Retina (tissue), 1 donor: ENCODE data around the gene ZC3H18.

Experiments used
- DNase-seq: peaks from one replicate; pipeline ENCODE4 v3.0.0-alpha.2; 2016

The ZC3H18 gene

DNA sequence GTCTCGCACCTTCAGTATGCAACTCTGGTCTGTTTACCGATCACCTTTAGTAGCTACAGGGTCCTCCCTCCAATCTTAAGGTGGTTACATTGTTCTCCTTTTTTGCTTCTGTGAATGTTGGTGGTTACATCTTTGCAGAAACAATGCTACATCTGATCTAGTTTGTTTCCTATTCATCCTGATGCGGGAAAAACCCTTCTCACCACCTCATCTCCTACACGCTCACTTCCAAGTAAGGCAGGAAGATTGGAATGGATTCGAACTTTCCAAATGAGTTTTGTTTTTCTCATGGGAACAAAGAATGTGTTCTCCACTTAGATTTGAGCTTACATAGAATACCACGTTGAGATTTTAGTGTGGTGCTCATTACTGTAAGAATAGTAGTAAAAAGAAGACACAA lies 14.5 kb downstream of the ZC3H18 start:
- no peak for DNase-seq

DNA sequence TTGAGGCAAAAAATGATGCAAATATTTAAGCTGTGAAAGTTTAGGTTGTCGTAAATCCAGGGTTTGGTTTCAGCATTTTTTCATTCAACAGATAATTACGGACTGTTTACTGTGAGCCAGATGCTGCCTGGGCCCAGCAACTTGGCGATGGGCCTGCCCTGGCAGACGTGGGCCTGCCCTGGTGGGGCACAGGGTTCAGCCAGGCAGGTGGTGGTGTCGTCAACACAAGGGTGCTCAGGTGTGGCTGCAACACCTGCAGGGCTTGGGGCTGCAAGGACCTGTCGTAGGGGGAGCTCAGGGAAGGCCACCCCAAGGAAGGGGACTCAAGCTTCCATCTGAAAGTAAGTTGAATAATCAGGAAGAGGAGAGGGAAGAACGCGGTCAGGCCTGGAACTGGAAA lies 15.1 kb downstream of the ZC3H18 start:
- DNase-seq: no peak

DNA sequence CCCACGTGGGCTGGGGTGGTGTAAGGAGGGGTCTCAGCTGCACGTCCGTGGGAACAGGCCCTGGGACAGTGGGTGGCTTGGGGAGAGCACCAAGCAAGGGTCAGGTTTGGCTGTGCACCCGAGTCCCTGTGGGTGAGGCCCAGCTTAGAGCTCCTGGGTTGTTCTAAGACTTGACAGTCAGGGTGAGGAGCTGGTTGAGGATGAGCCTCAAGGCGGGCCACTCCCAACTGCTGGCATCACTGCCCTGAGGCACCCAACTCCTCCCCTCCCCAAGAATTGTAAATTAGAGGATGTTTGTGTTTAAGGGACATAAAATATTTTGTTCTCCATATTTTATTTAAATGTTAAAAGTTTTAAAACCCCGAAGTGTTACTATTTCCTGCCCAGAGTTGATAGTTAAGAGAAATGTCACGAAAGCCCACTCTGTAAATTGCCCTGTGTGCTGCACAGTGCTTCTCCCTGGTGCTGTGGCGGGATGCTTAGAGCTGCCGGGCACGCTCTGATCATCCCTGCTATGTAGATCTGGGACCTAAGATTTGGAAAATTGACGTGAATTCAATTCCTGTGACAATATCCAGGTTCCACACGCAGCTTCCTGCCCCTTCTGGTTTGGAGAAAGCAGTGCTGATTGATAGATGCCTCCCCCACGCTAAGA lies 15.9 kb downstream of the ZC3H18 start:
- DNase-seq: no peak

DNA sequence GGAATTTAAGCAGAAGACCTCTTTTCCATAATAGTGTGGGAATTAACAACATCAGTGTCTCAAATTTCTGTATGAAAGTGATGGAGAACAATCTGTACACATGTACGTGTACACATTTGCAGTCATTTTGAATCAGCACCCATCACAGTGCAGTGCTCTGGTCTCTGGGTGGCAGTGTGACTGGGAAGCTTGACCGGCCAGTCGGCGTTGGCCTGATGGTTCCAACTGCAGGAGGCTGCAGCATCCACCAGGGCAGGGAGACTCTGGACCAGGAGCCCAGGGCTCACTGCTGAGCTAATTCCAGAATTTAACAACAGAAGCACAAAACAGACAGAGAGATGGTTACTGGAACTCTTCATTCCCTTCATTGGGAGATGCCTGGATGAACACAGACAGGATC lies 17.9 kb downstream of the ZC3H18 start:
- no peak for DNase-seq

DNA sequence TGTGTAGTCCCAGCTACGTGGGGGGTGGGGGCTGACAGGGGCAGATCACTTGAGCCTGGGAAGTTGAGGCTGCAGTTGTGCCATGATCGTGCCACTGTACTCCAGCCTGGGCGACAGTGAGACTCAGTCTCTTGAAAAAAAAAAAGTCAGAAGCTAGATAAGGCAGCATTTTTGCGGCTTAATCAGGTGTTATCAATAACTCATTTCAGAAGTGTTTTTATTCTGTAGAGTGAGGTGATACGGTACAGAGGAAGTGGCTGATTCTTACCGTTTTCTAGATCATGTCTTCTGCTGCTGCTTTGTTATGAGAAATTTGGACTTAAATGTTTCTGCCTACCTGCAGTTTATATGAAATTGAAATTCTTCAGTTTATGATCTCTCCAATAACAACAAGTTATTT lies 18.6 kb downstream of the ZC3H18 start:
- DNase-seq: no peak

DNA sequence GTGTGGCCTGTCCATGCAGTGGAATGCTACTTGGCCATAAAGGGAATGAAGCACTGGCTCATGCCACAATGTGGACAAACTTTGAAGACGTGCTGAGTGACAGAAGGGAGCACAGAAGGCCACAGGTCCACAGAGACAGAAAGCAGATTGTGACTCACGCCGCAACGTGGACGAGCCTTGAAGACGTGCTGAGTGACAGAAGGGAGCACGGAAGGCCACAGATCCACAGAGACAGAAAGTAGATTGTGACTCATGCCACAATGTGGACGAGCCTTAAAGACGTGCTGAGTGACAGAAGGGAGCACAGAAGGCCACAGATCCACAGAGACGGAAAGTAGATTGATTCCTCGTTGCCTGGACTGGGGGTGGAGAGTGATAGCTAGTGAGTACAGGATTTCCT lies 19.2 kb downstream of the ZC3H18 start:
- DNase-seq: no peak

DNA sequence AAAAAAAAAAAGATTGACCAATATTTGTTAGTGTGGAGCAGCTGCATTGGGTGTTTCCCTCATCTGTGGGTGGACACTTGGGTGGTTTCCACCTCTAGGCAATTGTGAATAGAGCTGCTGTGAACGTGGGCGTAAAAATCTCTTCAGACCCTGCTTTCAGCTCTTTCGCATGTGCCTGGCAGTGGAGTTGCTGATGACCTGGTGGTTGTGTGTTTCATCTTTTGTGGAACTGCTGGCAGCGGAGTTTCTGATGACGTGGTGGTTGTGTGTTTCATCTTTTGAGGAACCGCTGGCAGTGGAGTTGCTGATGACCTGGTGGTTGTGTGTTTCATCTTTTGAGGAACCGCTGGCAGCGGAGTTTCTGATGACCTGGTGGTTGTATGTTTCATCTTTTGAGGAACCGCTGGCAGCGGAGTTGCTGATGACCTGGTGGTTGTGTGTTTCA lies 21.4 kb downstream of the ZC3H18 start:
- no peak for DNase-seq

DNA sequence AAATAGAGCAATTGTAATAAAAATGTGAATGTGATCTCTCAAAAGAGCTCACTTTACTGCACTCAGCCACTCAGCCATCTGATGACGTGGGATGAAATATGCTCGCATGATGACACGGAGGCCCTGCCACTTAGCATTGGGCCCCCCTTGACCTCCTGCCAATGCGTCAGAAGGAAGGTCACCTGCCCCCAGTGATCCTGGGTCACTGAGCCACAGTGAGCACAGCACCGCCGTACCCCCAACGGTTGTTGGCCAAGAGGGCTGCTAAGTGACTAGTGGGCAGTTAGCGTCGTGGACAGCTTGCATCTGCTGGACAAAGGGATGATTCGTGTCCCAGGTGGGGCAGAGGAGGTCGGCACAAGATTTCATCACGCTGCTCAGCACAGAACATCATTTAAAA lies 22.9 kb downstream of the ZC3H18 start:
- no peak for DNase-seq

DNA sequence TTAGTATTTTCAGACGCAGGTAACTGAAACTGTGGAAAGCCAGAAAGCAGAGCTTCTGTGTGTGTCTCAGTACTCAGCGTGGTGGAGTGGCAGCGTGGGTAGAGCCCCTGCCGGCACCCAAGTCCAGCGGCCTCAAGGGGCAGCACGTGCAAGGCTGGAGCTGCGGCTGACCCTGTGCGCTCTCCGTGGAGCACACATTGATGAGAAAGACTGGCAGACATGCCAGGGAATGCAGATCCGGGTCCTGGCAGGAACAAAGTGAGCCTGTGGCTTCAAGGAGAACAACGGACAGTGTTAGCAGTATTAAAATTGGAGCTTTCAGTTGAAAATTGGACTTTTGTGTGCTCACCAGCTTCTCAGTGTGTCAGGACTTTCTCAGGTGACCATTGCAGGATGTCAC lies 23.3 kb downstream of the ZC3H18 start:
- no peak for DNase-seq

DNA sequence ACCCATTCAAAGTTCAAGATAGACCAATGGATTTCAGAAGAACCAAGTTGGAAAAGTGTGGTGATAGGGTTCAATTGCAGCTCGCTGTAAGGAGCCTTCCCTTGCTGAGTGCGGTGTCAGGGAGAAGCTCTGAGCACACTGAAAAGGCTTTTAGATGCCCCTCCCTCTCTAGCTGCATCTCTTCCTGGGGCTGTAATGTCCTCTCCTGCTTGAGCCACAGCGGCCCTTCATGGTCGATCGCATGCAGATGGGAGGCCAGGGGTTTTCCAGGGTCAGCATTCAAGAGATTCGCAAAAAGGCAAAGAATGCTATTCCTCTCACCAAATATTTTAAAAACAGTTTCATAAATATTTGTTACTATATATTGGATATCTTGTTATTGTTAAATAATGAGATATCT lies 23.7 kb downstream of the ZC3H18 start:
- no peak for DNase-seq

DNA sequence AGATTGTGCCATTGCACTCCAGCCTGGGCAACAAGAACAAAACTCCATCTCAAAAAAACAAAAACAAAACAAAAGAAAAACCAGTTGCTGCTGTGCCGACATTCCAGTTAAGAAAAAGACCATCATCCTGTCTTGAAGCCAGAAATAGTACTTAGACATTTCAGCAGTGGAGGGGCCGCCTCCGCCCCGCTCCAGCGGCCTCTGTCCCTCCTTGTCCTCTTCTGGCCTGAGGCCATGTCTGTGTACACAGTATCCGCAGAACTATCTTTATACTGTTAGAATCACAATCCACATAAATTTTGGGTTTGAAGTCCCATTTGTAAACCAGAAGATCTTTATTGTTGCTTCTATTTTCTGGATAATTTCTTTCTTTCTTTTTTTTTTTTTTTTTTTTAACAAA lies 24.9 kb downstream of the ZC3H18 start:
- no peak for DNase-seq

DNA sequence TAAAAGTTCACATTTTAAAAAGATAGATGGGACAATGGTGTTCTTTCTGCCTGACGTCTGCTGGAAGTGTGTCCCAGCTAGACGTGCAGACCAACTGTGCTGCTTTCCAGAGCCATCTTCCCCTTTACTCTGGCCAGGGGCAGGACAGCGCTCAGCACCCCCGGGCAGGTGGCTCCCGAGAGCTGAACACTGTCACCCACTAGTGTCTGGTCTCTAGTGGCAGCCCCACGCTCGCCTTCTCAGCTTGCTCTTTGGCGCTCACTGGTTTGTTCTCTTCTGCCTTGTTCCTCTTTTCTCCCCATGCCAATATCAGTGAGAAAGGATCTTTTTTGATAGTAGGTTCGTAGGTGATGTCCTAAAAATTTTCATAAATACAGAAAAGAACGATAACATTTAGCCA lies 25.7 kb downstream of the ZC3H18 start:
- DNase-seq: no peak

DNA sequence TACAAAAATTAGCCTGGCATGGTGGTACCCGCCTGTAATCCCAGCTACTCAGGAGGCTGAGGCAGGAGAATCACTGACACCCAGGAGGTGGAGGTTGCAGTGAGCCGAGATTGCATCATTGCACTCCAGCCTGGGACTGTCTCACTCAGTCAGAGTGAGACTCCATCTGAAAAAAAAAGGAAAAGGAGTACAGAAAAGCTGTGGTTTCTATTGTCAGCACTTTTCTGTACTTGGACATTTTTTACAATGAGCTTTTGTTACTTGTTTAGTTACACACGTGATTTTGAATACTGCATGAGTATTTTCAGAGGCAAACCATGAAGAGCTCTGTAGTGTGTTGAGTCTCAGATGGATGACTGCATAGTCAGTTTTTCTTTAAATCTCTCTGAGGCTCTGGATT lies 26.3 kb downstream of the ZC3H18 start:
- DNase-seq: no peak

DNA sequence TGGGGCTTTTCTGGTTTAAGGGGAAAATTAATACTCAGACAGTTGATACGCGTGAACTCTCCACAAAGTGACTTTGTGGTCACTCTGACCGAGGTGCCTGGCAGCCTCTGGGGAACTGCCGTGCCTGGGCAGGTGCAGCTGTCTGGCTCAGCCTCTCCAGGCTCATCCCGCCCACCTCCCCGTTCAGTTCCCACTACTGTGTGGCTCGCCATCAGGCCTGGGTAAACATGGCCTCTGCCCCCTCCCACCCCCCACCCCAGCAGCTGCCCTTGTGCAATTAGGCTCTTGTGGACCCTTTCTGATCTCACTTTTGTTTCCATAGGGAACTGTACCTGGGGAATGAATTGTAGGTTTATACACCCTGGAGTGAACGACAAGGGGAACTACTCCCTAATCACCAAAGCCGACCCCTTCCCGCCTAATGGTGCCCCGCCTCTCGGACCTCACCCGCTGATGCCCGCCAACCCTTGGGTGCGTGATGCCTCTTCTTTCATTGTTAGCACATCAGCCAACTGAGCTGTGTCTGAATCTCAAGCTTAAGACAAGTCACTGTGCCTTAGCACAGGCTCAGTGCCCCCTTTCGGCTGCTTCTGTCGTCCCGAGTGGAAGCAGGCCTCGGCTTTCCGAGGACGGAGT lies 27.8 kb downstream of the ZC3H18 start:
- no peak for DNase-seq

DNA sequence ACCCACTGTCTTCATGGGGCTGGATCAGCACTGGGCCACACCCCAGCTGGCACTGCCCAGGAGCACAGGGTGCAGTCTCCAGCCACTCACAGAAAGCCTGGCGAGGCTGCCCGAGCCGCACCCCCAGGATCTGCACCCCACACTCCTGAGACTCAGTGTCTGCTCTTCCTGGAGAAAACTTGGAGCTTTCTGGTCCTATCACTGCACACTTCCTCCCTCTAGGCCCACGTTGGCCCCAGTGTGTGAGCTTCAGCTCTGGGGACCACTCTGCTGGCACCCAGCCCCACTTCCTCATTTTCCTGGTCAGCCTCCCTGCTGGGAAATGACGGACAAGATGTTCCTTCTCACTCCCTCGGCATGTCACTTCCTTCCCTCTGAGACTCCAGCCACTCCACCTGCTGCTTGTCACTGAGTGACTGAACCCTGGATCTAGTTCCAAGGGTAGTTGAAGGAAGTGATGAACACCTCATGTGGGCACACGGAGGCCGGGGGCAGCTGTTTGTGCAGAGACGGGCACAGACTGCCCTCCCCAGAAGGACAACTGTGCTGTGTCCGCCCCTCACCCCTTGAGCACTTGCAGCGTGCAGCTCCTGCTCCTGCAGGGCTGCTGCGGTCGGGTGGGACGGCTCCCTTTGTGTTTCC lies 29.0 kb downstream of the ZC3H18 start:
- DNase-seq: no peak

DNA sequence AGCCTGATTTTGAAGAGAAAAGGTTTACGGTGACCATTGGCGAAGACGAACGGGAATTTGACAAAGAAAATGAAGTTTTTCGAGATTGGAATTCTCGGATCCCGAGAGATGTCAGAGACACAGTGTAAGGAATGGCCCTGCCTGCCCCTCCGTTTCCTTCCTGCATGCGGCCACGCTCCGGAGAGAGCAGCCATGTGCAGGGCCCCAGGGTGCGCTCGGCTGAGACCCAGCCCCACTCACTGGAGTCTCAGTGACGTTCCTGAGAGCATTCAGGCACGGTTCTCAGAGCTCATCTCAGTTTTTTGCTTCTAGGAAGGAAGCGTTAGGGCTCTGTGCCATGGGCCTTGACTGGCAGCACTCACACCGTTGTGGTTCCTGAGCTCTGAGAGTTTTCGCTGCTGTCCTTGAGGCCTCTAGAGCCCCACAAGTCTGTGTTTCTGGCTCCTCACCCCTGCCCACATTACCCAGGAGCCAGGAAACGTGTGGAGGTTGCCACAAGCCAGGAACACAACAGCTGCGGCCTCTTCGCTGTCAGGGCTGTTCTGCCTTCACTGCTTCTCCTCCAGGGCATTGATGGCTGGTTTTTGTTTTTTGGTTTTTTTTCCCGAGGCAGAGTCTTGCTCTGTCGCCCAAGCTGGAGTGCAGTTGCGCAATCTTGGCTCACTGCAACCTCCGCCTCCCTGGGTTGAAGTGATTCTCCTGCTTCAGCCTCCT lies 29.8 kb downstream of the ZC3H18 start:
- DNase-seq: no peak

DNA sequence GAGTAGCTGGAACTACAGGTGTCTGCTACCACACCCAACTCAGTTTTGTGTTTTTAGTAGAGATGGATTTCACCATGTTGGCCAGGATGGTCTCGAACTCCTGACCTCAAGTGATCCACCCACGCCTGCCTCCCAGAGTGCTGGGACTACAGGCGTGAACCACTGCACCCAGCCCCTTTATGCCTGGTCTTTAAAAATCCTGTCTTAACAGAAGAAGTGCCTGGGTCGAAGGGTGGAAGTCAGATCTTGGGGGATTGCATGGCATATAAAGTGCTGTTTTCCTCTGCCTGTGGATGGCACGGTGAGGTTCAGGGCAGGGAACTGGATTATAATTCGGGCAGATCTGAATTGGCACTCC lies 30.3 kb downstream of the ZC3H18 start:
- no peak for DNase-seq

DNA sequence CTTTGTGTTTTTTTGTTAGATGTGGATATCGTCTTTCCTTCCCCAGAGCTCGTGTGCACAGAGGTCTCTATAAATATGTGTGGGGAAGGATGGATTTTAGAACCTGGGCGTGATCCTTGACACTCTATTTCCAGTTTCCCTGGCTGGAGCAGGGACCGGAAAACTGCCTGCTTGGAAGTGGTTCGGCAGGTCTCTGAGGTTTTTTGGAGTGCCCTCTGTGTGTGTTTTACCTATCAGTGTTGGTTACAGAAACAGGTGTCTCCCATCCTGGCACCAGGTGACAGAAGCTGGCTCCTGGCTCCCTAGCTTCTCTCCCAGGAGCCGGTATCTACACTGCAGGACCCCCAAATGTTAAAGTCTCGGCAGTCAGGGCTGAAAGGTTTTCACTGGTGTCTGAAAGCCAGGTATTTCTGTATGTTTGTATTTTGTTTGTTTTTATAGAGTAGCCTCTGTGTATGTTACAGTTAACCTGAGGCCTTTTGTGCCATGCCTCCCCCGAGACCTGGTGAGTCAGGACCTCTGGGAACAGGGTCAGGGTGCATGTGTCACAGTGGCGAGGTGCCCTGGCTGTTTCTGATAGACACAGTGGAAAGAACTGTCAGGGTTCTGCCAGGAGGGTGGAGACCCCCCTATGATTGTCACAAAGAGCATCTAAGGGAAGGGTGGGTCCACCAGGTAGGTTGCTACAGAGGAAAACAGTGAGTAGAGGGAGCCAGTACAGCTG lies 31.3 kb downstream of the ZC3H18 start:
- DNase-seq: no peak

DNA sequence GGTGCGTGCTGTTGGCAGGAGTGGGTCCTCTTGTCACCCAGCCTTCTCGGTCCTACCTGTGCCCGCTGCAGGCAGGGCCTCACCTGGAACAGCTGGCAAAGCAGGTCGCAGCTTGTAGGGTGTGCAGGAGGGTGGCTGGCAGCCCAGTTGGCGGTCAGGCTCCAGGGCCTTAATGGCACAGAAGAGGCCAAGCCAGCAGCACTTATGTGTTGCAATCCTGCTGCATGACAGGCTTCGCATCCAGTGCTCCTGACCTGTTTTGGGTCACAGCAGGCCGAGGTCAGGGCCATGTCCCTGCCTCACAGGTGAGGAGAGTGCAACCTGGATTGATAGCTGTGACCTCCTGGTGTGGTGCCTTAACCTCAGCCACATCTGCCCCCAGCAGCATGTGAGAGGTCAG lies 31.9 kb downstream of the ZC3H18 start:
- no peak for DNase-seq

DNA sequence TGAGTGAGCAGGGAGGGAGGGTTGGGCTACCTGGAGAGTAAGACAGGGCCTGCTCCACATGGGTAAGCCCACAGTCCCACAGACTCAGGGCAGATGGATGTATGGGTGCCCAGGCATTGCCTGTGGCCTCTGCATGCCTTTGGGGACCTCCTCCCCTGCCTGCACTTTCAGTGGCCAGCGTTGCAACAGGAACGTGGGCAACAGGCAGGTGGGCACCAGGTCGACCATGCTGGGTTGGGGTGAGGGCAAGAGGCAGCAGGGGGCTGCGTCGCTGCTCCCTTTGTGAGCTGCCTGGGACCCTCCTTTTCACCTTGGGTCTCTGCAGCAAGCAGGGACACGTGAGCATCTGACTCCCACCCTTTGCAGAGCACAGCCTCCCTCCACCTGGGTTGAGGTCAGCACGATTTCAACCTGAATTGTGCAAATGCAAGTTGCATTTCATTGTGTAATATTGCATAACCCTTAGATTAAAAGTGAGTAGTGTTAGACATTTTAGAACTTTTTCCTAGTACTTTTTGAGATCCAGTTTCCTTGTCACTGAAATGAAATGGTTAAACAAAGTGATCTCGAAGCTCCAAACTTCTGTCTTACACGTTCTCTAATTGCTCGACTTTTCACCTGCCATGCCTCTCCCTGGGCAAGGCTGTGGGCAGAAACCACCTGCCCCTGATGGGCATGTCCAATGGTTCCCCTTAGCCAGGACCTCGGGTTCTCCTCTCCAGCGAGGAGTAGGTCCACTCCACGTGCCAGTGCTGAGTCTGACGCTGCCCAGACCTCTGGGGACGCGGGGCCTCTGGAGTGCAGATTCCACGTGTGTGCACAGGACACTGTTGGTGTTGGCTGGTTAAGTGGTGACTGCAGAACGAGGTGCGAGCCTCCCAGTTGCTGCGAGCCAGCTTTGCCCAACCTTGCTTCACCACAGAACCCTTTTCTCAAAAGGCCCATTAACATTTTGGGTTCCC lies 35.3 kb downstream of the ZC3H18 start:
- no peak for DNase-seq

DNA sequence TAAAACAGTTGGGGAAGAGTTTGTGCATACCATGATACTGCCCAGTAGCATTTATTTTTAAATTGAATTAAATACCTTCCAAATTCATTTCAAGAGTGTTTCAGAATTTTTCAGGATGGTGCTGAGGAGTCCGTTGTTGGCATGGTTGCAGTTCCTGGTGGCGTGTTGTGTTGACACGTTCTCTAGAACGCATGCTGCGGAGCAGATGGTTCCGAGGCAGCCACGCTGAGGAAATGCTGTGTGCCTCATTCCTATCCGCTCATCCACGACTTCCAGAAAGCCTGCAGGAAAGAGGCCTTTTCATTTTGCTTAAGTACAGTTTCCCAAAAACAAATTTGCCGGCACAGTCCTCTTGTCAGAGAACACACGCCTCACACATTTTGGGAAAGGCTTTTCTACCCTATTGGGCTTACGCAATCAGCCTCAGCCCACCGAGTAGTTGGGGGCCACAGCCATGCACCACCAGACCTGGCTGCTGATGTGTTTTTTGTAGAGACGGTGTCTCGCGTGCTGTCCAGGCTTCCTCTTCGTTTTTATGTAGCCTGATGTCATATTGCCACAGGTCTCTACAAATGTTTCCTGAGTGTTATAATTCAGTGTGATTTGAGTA lies 36.0 kb downstream of the ZC3H18 start:
- no peak for DNase-seq

DNA sequence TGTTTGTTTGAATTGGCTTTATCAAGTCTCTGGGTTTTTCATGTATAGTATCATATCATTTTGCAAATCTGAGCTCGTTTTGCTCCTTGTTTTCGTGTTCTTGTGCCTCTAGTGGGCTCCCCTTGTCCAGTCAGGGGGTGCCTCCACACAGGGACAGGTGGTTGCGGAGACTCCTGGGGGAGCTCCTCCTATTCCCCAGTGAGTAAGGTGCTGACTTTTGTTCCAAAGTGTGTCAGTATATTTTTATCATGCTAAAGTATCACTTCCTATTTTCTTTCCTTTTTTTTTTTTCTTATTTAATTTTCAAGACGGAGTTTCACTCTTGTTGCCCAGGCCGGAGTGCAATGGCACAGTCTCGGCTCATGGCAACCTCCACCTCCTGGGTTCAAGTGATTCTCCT lies 37.9 kb downstream of the ZC3H18 start:
- DNase-seq: no peak
